Head of caudate nucleus (tissue), 42 donors: ENCODE measurements around the gene HS6ST2.

ENCODE experiments used
- DNase-seq, 42 donors: peaks; one replicate each; pipeline versions ENCODE4 v3.0.0 to v3.0.0-alpha.2; 2020 to 2021; ENCODE audit warnings: mixed read lengths in 7 of 42
- intact Hi-C: fragments of 100-400 bp; cut with DNase I; formaldehyde crosslinking; loops from one replicate; pipeline ENCODE4 v1.15.0; 2022

Gene HS6ST2

DNA sequence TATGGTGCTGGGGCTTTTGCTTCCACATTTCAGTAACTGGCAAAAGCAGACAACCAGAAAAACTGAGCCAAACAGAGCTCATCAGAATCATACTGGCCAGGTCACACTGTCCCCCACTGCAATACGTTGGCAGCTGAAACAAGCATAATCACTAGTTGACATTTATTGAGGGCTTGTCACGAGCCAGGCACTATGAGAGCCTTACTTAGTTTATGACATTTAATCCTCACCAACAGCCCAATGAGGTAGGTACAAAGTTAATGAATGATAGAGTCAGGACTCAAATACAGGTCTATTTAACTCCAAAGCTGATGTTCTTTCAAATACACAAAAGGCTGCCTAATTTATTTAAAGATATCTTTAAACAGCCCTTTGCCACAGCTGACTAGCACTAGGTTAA is 295.6 kb downstream of the HS6ST2 start:
- intact Hi-C loops, result no loop called here
- DNase-seq, result no peak

DNA sequence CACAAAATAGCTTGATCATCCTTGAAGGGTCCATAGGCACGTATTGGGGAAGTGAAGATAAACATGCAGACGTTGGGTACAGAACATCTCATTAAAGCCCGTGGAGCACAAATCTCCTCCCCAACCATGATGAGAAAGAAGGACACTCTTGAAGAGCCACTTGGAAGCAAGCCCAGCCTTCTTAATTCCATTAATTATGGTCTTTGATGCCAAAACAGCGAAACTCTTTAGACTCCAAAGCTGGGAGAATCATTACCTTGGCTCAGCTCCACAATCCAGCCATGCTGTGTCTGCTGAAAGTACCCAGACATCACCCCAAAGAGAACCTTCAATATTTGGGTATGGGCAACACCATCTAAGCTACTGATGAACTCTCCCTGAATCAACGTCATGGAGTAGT is 300.6 kb downstream of the HS6ST2 start:
- no peak for DNase-seq
- intact Hi-C loops, result no loop called here

GRCh38 chrX:132652871-132653270 is 305.6 kb downstream of the HS6ST2 start:
- no peak for DNase-seq
- intact Hi-C loops, result no loop called here

DNA sequence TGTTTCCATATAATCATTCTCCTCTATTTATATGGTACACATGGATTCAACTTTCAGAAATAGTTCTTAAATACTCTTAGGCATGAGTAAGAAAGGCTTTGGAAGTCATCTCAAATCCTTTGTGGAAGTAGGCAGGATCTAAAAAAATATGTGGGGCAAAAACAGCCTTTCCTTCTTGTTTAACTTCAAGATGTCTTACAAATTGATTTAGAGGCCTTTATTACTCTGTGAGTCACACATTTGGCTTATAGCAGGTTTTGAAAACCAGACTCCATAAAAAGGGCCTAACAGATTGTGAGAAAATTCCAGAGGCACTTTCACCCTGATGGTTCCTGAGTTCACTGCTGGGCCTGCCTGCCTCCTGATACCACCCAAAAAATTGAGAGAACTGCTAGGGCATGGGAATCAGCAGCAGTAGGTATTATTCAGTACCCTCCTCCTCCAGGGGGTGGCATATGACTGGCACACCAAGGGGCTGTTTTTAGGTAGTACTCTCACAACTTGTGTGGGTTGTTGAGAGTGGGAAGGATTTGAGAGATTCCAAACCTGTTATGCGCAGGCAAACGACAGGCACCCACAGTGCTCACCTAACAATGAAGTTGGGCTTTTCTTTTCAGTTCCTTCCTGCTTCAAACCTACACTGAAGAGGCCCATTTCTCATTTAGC is 306.9 kb downstream of the HS6ST2 start:
- intact Hi-C loops, result no loop called here
- peak in 39 of 42 donors; percentile 2 to 74 (median 27) for DNase-seq

GRCh38 chrX:132648895-132649294 is 309.5 kb downstream of the HS6ST2 start:
- no peak for DNase-seq
- intact Hi-C loops, result no loop called here

GRCh38 chrX:132639446-132639845 is 319.0 kb downstream of the HS6ST2 start:
- intact Hi-C loops, result no loop called here
- DNase-seq, result no peak

DNA sequence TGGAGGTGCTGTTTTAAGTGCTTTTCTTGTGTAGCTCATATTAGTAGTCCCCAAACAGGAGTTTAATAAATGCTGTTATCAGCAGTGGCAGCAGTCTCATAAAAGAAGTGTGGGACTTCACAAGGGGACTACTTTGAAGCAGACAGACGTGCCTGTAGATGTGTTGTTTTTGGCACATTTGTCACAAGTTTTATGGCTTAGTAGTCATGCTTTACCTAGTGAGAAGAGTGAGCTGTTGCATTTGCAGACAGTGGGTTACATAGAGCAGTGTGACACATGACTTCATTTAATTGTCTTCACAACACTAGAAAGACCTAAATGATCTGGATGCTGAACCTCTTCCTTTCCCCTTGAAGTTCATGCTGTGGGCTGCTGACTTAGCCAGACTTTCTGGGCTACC is 320.1 kb downstream of the HS6ST2 start:
- DNase-seq, result no peak
- intact Hi-C loops, result no loop called here

GRCh38 chrX:132636080-132636479 is 322.3 kb downstream of the HS6ST2 start:
- intact Hi-C loops, result no loop called here
- no peak for DNase-seq

DNA sequence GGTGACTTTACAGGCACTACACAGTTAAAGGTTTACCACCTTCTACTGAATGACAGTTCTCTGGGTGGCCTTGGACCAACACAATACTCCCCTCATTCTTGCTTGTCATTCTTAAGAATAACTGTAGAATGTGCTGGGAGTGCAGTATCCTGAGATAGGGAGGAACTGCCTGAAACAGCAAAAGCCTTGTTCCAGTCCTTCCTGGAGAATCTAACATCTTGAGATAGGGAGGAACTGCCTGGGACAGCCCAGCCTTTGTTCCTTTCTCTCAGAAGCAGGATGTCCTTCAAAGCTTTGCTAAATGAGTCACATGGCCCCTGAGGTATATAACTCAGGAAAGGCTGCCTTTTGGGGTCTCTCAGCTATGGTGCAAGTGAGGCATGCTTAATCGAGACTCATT is 323.9 kb downstream of the HS6ST2 start:
- no peak for DNase-seq
- intact Hi-C loops, result loop anchor here (5.0 kb wide), 1 partner anchor 787 kb away; no protein-coding TSS in a partner anchor

GRCh38 chrX:132631579-132632232 is 326.7 kb downstream of the HS6ST2 start:
- peak in 2 of 42 donors; percentile 3 for DNase-seq
- intact Hi-C loops, result loop anchor here (5.0 kb wide), 1 partner anchor 784 kb away; no protein-coding TSS in a partner anchor

GRCh38 chrX:132624466-132624865 is 334.0 kb downstream of the HS6ST2 start:
- intact Hi-C loops, result no loop called here
- no peak for DNase-seq

DNA sequence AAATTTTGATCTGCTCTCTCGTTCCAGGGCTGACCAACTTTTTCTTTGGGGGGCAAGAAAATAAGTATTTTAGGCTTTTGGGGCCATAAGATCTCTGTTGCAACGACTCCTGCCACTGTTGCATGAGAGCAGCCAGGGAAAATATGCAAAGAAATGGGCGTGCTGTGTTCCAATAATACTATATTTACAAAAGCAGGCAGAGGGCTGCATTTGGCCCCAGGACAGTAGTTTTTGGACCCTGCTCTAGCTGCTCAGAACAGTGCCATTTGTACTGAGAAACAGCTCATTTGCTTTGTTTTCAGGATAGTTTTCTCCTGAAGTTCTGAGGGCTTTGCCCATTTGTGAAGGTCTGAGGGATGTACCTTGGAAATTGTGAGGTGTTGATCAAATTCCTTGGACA is 334.5 kb downstream of the HS6ST2 start:
- intact Hi-C loops, result no loop called here
- DNase-seq, result no peak

DNA sequence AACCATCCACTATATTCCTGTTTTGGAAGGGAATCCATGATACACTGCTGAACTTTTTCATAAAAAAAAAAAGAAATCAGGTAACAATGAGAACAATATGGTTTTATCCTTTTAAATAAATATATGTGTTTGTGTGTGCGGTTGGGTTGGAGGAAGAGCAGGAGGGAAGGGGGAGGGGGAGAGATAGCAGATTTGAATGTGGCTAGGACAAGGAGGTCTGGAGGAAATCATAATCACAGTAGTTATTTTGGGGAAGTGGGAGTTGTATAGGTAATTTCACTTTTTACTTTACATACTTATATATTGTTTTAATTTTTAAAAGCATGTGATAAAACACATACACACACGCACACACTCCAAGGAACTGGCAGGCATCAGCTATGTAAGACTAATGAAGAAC is 335.1 kb downstream of the HS6ST2 start:
- no peak for DNase-seq
- intact Hi-C loops, result no loop called here

DNA sequence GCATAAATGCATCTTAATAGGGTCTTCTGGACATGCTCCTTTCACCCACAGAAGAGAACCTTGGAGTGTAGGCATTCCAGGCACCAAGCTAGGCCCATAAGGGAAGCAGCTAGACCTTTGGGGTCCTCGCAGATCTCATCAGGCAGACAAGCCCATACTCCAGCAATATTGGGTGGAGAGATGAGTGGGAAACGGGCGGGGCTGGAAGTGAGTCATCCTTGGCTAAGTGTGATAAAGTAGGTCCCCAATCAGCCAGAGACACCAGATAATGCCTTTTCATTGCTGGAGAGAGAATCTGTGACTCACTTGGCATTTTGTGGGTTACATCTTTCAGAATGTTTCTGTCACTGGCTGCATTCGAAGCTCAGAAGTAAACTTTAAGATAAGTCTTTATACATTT is 336.3 kb downstream of the HS6ST2 start:
- intact Hi-C loops, result no loop called here
- peak in 27 of 42 donors; percentile 1 to 44 (median 13) for DNase-seq

DNA sequence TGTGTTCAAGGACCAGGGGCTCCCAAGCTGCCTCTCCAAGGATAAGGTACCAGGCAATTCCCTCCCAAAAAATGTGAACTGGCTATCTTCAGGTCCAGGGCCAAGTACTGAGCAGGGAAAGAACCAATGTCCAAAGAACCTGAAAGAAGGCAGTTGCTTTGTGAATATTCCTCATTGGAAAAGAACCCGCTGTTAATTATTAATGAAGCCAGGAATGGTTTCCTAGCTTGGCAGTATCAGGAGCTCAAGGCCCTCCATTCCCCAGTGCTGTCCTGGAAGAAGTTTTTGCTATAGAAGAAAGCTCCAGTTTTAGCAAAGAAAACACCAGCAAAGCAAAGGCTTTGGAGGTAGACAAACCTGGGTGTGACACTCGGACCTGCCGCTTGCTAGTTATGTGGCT is 339.6 kb downstream of the HS6ST2 start:
- intact Hi-C loops, result loop anchor here (10.0 kb wide), 1 partner anchor 324 kb away; no protein-coding TSS in a partner anchor
- no peak for DNase-seq

GRCh38 chrX:132615391-132616131 is 342.9 kb downstream of the HS6ST2 start:
- peak in 38 of 42 donors; percentile 4 to 77 (median 34) for DNase-seq
- intact Hi-C loops, result loop anchor here (10.0 kb wide), 1 partner anchor 321 kb away; no protein-coding TSS in a partner anchor

- DNase-seq, result peak in 15 of 42 donors; percentile 3 to 42 (median 10)
- intact Hi-C loops, result loop anchor here (10.0 kb wide), 1 partner anchor 319 kb away; no protein-coding TSS in a partner anchor
Observed at GRCh38 chrX:132614297-132614696, 344.1 kb downstream of the HS6ST2 start.

GRCh38 chrX:132613801-132614200 is 344.6 kb downstream of the HS6ST2 start:
- intact Hi-C loops, result loop anchor here (10.0 kb wide), 1 partner anchor 319 kb away; no protein-coding TSS in a partner anchor
- no peak for DNase-seq

GRCh38 chrX:132612821-132613564 is 345.4 kb downstream of the HS6ST2 start:
- peak; percentile 18 to 75 (median 56) for DNase-seq
- intact Hi-C loops, result loop anchor here (10.0 kb wide), 1 partner anchor 318 kb away; no protein-coding TSS in a partner anchor
